Parathyroid adenoma (tissue), 2 donors: ENCODE results near the gene UQCR11.

Experiments
- H2AFZ ChIP-seq: fragments of 300-600 bp; sonication (generic); one replicate; pipeline ENCODE4 v1.7.0; 2017; ENCODE audit warnings: antibody characterized with exemption, mild to moderate bottlenecking
- H3K27ac ChIP-seq: fragments of 300-600 bp; sonication (generic); one replicate; pipeline ENCODE4 v1.7.0; 2017
- H3K27me3 ChIP-seq: fragments of 300-600 bp; sonication (generic); one replicate; pipeline ENCODE4 v1.7.0; 2017; ENCODE audit warnings: low read length; ENCODE audit not compliant: control insufficient read depth, insufficient read depth
- H3K36me3 ChIP-seq: fragments of 300-600 bp; sonication (generic); one replicate; pipeline ENCODE4 v1.7.0; 2017; ENCODE audit warnings: low read length; ENCODE audit not compliant: control insufficient read depth, insufficient read depth
- H3K4me1 ChIP-seq: fragments of 300-600 bp; sonication (generic); one replicate; pipeline ENCODE4 v1.7.0; 2017; ENCODE audit warnings: control low read depth
- H3K4me2 ChIP-seq: fragments of 300-600 bp; sonication (generic); one replicate; pipeline ENCODE4 v1.7.0; 2017; ENCODE audit warnings: low read length
- H3K4me3 ChIP-seq: fragments of 300-600 bp; sonication (generic); one replicate; pipeline ENCODE4 v1.7.0; 2017; ENCODE audit warnings: low read depth, low read length
- H3K79me2 ChIP-seq: fragments of 300-600 bp; sonication (generic); one replicate; pipeline ENCODE4 v1.7.0; 2017; ENCODE audit warnings: control low read depth
- H3K9ac ChIP-seq: fragments of 300-600 bp; sonication (generic); one replicate; pipeline ENCODE4 v1.7.0; 2017; ENCODE audit warnings: mild to moderate bottlenecking
- H3K9me3 ChIP-seq: fragments of 300-600 bp; sonication (generic); one replicate; pipeline ENCODE4 v1.7.0; 2017; ENCODE audit warnings: low read length; ENCODE audit not compliant: control insufficient read depth
- TF ChIP-seq, protein P1 (sequence below): fragments of 300-600 bp; sonication (generic); IDR thresholded peaks from one replicate; pipeline ENCODE4 v1.7.0; 2017; ENCODE audit warnings: antibody characterized with exemption, mild to moderate bottlenecking
- donor health status: primary hyperparathyroidism.

UQCR11 gene

DNA sequence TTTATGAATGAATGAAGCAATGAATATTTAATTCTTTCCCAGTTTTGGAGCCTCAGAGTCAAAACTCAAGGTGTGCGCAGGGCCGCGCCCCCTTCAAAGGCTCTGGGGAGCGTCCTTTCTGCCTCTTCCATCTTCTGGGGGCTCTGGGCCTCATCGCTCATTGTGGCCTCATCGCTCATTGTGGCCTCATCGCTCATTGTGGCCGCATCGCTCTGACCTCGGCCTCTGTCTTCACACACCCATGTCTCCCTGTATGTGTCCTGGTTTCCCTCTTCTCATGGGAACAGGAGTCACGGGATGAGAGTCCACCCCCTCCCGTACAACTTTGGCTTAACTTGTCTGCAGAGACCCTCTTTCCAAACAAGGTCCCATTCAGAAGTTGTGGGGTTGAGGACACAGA is 33.9 kb downstream of the UQCR11 start:
- H3K4me3 ChIP-seq, result no peak overlapping the region
- H3K4me2 ChIP-seq, result no peak overlapping the region
- H3K4me1 ChIP-seq, result no peaks in the 10 kb centered on the region
- H3K27me3 ChIP-seq, result no peaks in the 10 kb centered on the region
- no peaks in the 10 kb centered on the region for H3K79me2 ChIP-seq
- no peaks in the 10 kb centered on the region for H3K36me3 ChIP-seq
- H3K9me3 ChIP-seq, result no peaks in the 10 kb centered on the region
- H3K27ac ChIP-seq, result no peak overlapping the region
- no peak overlapping the region for H2AFZ ChIP-seq
- H3K9ac ChIP-seq, result no peak overlapping the region
- TF ChIP-seq, protein P1, sequence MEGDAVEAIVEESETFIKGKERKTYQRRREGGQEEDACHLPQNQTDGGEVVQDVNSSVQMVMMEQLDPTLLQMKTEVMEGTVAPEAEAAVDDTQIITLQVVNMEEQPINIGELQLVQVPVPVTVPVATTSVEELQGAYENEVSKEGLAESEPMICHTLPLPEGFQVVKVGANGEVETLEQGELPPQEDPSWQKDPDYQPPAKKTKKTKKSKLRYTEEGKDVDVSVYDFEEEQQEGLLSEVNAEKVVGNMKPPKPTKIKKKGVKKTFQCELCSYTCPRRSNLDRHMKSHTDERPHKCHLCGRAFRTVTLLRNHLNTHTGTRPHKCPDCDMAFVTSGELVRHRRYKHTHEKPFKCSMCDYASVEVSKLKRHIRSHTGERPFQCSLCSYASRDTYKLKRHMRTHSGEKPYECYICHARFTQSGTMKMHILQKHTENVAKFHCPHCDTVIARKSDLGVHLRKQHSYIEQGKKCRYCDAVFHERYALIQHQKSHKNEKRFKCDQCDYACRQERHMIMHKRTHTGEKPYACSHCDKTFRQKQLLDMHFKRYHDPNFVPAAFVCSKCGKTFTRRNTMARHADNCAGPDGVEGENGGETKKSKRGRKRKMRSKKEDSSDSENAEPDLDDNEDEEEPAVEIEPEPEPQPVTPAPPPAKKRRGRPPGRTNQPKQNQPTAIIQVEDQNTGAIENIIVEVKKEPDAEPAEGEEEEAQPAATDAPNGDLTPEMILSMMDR, result no peak

DNA sequence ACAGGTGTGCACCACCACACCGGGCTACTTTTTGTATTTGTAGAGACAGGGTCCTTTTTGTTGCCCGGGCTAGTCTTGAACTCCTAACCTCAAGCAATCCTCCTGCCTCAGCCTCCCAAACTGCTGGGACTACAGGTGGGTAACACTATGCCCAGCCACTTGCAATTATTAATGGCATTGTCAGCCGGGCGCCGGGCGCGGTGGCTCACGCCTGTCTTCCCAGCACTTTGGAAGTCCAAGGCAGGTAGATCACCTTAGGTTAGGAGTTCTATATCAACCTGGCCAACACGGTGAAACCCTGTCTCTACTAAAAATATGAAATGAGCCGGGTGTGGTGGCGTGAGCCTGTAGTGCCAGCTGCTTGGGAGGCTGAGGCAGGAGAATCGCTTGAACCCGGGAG is 34.4 kb downstream of the UQCR11 start:
- TF ChIP-seq, protein P1, result no peak
- no peak overlapping the region for H3K4me2 ChIP-seq
- no peak overlapping the region for H3K4me3 ChIP-seq
- H3K36me3 ChIP-seq, result no peaks in the 10 kb centered on the region
- no peak overlapping the region for H2AFZ ChIP-seq
- H3K27ac ChIP-seq, result no peak overlapping the region
- no peak overlapping the region for H3K9ac ChIP-seq
- no peaks in the 10 kb centered on the region for H3K79me2 ChIP-seq
- H3K4me1 ChIP-seq, result no peaks in the 10 kb centered on the region
- H3K9me3 ChIP-seq, result no peaks in the 10 kb centered on the region
- H3K27me3 ChIP-seq, result no peaks in the 10 kb centered on the region

DNA sequence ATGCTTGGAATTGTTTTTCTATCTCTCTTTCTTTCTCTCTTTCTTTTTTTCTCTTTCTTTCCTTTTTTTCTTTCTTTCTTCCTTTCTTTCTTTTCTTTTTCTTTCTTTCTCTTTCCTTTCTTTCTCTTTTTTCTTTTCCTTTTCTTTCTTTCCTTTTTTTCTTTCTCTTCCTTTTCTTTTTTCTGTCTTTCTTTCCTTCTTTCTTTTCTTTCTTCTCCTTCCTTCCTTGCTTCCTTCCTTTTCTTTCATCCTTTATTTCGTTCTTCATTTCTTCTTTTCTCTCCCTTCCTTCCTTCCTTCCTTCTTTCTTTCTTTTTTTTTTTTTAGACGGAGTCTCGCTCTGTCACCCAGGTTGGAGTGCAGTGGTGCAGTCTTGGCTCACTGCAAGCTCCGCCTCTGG is 35.3 kb downstream of the UQCR11 start:
- H3K27me3 ChIP-seq, result no peaks in the 10 kb centered on the region
- H3K9ac ChIP-seq, result no peak overlapping the region
- no peak overlapping the region for H3K4me3 ChIP-seq
- no peaks in the 10 kb centered on the region for H3K79me2 ChIP-seq
- no peaks in the 10 kb centered on the region for H3K9me3 ChIP-seq
- H2AFZ ChIP-seq, result no peak overlapping the region
- no peaks in the 10 kb centered on the region for H3K4me1 ChIP-seq
- H3K36me3 ChIP-seq, result no peaks in the 10 kb centered on the region
- H3K4me2 ChIP-seq, result no peak overlapping the region
- H3K27ac ChIP-seq, result no peak overlapping the region
- TF ChIP-seq, protein P1, result no peak

DNA sequence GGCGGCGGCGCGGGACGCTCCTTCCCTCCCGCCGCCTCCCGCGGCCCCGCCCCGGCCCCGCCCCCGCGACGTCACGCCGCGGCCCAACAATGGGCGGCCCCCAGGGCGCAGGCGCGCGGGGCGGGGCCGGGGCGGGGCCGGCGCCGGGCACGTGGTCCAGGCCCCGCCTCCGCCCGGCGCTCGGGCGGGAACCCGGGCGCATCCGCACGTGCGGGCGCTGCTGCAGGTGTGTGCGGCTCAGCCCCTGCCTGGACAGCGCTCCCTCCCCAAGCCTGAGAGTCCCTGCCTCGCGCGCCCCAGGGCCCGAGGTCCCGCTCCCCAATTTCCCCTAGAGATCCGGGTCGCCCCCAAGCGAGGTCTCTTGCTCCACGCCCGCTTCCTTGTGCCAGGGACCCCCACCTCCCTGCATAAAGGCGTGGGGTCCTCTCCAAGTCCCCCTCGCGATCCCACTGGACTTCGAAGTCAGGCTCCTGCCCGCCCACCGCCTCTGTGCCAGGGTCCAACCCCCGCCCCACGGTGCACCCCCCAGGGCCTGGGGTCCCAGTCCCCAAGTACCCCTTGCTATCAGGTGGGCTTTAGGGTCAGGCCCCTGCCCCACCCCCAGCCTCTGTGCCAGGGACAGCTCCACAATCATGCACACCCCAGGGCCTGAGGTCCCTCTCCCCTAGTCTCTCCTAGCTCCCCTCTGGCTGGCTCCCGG is 36.8 kb downstream of the UQCR11 start, which contains the start of gene MEX3D:
MEX3D (minus strand) TSS at position 6 of the 700 bp plus-strand sequence. CDS start 267 bp downstream, outside the sequence.
- no peak within 1 kb of the TSS for H3K9ac ChIP-seq

More for the DNA sequence above, 36.8 kb downstream of the UQCR11 start, which contains the start of gene MEX3D:
- H3K27ac ChIP-seq, result no peak within 1 kb of the TSS
- H3K36me3 ChIP-seq, result no peaks in the 10 kb centered on the region
- TF ChIP-seq, protein P1, result no peak
- no peaks in the 10 kb centered on the region for H3K79me2 ChIP-seq
- H3K27me3 ChIP-seq, result no peaks in the 10 kb centered on the region
- H3K4me3 ChIP-seq, result peak within 1 kb of the TSS; percentile 62
- H3K4me1 ChIP-seq, result no peaks in the 10 kb centered on the region
- peak within 1 kb of the TSS; percentile 85 for H2AFZ ChIP-seq
- H3K4me2 ChIP-seq, result peak within 1 kb of the TSS; percentile 92
- H3K9me3 ChIP-seq, result no peaks in the 10 kb centered on the region
